ENCODE results near the gene PLCH1. TPM values are rescaled to one million over a fixed set of nuclear protein-coding genes. Genes with fewer than 3 reads are reported as not detected.

PLCH1 gene
- total RNA-seq, 1 experiment from 2014 or later, result 3.8 TPM

DNA sequence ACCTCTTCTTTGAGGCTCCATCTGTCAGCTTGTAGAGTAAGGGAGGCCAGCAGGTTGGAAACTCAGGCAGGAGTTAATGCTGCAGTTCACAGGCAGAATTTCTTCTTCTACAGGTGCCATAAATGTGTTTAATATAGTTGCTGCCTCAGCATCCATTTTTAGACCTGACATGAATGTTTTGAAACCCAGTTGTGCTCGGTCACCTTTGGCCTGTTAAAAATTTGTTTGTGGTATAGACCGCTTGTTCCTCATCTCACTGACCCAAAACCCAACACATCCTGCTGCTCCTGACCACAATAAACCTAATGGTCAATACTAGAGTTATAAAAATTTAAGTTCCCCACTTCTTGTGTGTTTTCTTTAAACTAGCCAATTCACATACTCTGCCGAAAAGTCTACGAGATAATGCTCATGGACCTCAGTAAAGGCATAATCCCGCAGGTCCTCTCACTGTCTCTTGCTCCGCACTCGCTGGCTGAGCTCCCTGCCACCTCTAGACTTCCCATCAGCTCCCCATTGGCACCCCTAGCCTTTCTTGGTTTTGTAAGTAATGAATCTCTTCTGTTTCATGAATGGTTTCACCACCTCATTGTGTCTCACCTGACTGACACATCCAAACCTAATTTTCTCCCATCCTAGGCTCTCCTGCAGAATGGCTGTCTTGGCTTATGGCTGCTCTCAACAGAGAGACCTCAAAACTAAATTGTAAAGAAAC is 312.9 kb downstream of the PLCH1 start:
- DNase-seq (ENCODE audit: low read depth, low spot score) (no peak), ATAC-seq (no peak)
- no peaks in the 10 kb centered on the region for H3K4me1 ChIP-seq (ENCODE audit: control insufficient read depth in 1 of 2, insufficient read depth in 2 of 2, low read length in 2 of 2)
- H3K9me2 ChIP-seq (ENCODE audit: insufficient read depth), result no peaks in the 10 kb centered on the region
- RAD21 ChIA-PET (ENCODE audit: low non-redundant PET in 1 of 2, low total read pairs in 2 of 2, uncharacterized antibody in 2 of 2, unreplicated experiment in 2 of 2), result no interaction called here
- no peaks in the 10 kb centered on the region for H3K79me2 ChIP-seq (ENCODE audit: insufficient read depth, low read length)
- intact Hi-C loops (cut with micrococcal nuclease), result no loop called here
- no peaks in the 10 kb centered on the region for H4K20me1 ChIP-seq (ENCODE audit: insufficient read depth)
- POLR2A ChIA-PET, result no interaction called here
- H3K9ac ChIP-seq (ENCODE audit: low read length), result no peak overlapping the region
- no peaks in the 10 kb centered on the region for H3K36me3 ChIP-seq (ENCODE audit: control insufficient read depth in 1 of 2, insufficient read depth in 2 of 2, low read length in 2 of 2)
- BruUV-seq (replicated peaks), result no TSS peak
- no peak overlapping the region for H3K4me3 ChIP-seq (replicated peaks in 1 of 2; ENCODE audit: low read depth in 1 of 2, low read length in 2 of 2)
- H2AFZ ChIP-seq (ENCODE audit: low read depth, low read length, poor library complexity, severe bottlenecking), result no peak overlapping the region
- TF ChIP-seq FOSL1 (IDR thresholded peaks at IDR 0.05; ENCODE audit: low read depth), result no peak
- no peak for TF ChIP-seq EGR1 (IDR thresholded peaks at IDR 0.05; ENCODE audit: low read depth)
- no peak for TF ChIP-seq EZH2phosphoT487 (IDR thresholded peaks at IDR 0.05; ENCODE audit: borderline replicate concordance)
- TF ChIP-seq YY1 (IDR thresholded peaks at IDR 0.05; ENCODE audit: extremely low read depth, insufficient replicate concordance, low read depth, low read length), result no peak
- TF ChIP-seq EZH2 (IDR thresholded peaks at IDR 0.05), result no peak
- no peak for TF ChIP-seq ZNF274 (IDR thresholded peaks at IDR 0.05; ENCODE audit: low read depth, low read length)
- TF ChIP-seq, protein P1, sequence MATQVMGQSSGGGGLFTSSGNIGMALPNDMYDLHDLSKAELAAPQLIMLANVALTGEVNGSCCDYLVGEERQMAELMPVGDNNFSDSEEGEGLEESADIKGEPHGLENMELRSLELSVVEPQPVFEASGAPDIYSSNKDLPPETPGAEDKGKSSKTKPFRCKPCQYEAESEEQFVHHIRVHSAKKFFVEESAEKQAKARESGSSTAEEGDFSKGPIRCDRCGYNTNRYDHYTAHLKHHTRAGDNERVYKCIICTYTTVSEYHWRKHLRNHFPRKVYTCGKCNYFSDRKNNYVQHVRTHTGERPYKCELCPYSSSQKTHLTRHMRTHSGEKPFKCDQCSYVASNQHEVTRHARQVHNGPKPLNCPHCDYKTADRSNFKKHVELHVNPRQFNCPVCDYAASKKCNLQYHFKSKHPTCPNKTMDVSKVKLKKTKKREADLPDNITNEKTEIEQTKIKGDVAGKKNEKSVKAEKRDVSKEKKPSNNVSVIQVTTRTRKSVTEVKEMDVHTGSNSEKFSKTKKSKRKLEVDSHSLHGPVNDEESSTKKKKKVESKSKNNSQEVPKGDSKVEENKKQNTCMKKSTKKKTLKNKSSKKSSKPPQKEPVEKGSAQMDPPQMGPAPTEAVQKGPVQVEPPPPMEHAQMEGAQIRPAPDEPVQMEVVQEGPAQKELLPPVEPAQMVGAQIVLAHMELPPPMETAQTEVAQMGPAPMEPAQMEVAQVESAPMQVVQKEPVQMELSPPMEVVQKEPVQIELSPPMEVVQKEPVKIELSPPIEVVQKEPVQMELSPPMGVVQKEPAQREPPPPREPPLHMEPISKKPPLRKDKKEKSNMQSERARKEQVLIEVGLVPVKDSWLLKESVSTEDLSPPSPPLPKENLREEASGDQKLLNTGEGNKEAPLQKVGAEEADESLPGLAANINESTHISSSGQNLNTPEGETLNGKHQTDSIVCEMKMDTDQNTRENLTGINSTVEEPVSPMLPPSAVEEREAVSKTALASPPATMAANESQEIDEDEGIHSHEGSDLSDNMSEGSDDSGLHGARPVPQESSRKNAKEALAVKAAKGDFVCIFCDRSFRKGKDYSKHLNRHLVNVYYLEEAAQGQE (IDR thresholded peaks at IDR 0.05; ENCODE audit: low read depth), result no peak
- TF ChIP-seq, protein P2, sequence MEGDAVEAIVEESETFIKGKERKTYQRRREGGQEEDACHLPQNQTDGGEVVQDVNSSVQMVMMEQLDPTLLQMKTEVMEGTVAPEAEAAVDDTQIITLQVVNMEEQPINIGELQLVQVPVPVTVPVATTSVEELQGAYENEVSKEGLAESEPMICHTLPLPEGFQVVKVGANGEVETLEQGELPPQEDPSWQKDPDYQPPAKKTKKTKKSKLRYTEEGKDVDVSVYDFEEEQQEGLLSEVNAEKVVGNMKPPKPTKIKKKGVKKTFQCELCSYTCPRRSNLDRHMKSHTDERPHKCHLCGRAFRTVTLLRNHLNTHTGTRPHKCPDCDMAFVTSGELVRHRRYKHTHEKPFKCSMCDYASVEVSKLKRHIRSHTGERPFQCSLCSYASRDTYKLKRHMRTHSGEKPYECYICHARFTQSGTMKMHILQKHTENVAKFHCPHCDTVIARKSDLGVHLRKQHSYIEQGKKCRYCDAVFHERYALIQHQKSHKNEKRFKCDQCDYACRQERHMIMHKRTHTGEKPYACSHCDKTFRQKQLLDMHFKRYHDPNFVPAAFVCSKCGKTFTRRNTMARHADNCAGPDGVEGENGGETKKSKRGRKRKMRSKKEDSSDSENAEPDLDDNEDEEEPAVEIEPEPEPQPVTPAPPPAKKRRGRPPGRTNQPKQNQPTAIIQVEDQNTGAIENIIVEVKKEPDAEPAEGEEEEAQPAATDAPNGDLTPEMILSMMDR (IDR thresholded peaks at IDR 0.05 in 2 of 3, conservative IDR thresholded peaks at IDR 0.05 in 1 of 3; ENCODE audit: borderline replicate concordance in 1 of 3, insufficient read depth in 1 of 3, low read depth in 2 of 3, low read length in 2 of 3), result no peak
- TF ChIP-seq POLR2AphosphoS5 (IDR thresholded peaks at IDR 0.05; ENCODE audit: low read depth, low read length), result no peak
- TF ChIP-seq TCF7L2 (IDR thresholded peaks at IDR 0.05; ENCODE audit: borderline replicate concordance, extremely low read depth, insufficient read depth, insufficient read length), result no peak
- TF ChIP-seq JUND (IDR thresholded peaks at IDR 0.05), result no peak
- no peak for TF ChIP-seq POLR2A (IDR thresholded peaks at IDR 0.05; ENCODE audit: borderline replicate concordance, extremely low read depth, insufficient read depth, insufficient read length)
- H3K4me2 ChIP-seq (ENCODE audit: low read length), result no peak overlapping the region
- H3K27ac ChIP-seq (ENCODE audit: low read depth, low read length), result no peak overlapping the region
- H3K9me3 ChIP-seq (ENCODE audit: control insufficient read depth in 1 of 2, insufficient read depth in 1 of 2, low read depth in 1 of 2, low read length in 2 of 2), result peaks cover 0 to 4% of the 10 kb centered on the region in 2 experiments; a peak in 1 of 4 replicates
- H3K27me3 ChIP-seq (ENCODE audit: insufficient read depth, low read length), result no peaks in the 10 kb centered on the region
- CTCF ChIA-PET, result no interaction called here
